HG03103 (cell line): ENCODE measurements around the gene TIMM44.

ENCODE experiments used
- ATAC-seq: cut with Tn5 transposase; IDR thresholded peaks from one replicate; pipeline ENCODE4 v1.9.1; 2021; ENCODE audit warnings: low read depth; ENCODE audit not compliant: unreplicated experiment

The TIMM44 gene

GRCh38 chr19:7943444-7944176 lies at the start of gene TIMM44:
Gene TIMM44 (minus strand): TSS chr19:7943666. CDS start chr19:7943651, 15 bp downstream.
- peak; percentile 96 for ATAC-seq

- ATAC-seq: no peak
Observed at GRCh38 chr19:7992575-7992974, 49.1 kb upstream of the TIMM44 start.

- no peak for ATAC-seq
Observed at GRCh38 chr19:7989071-7989575, 45.7 kb upstream of the TIMM44 start.

GRCh38 chr19:7988307-7988706 lies 44.8 kb upstream of the TIMM44 start:
- no peak for ATAC-seq

- no peak for ATAC-seq
Observed at GRCh38 chr19:7987114-7987768, 43.8 kb upstream of the TIMM44 start.

GRCh38 chr19:7986321-7987113 lies 43.1 kb upstream of the TIMM44 start:
- no peak for ATAC-seq

GRCh38 chr19:7985481-7985911 lies 42.0 kb upstream of the TIMM44 start:
- ATAC-seq: no peak

GRCh38 chr19:7983995-7984837 lies 40.8 kb upstream of the TIMM44 start:
- no peak for ATAC-seq

GRCh38 chr19:7983286-7983950 lies 40.0 kb upstream of the TIMM44 start:
- ATAC-seq: no peak

- ATAC-seq: no peak
Observed at GRCh38 chr19:7982651-7983099, 39.2 kb upstream of the TIMM44 start.

GRCh38 chr19:7982103-7982502 lies 38.6 kb upstream of the TIMM44 start:
- no peak for ATAC-seq

GRCh38 chr19:7981661-7982060 lies 38.2 kb upstream of the TIMM44 start:
- ATAC-seq: no peak

- no peak for ATAC-seq
Observed at GRCh38 chr19:7981199-7981598, 37.7 kb upstream of the TIMM44 start.

- ATAC-seq: no peak
Observed at GRCh38 chr19:7980635-7981121, 37.2 kb upstream of the TIMM44 start.

- ATAC-seq: no peak
Observed at GRCh38 chr19:7980168-7980567, 36.7 kb upstream of the TIMM44 start.

GRCh38 chr19:7979559-7979958 lies 36.1 kb upstream of the TIMM44 start:
- ATAC-seq: no peak

GRCh38 chr19:7979011-7979410 lies 35.5 kb upstream of the TIMM44 start:
- no peak for ATAC-seq

GRCh38 chr19:7978179-7978825 lies 34.8 kb upstream of the TIMM44 start:
- ATAC-seq: no peak

- no peak for ATAC-seq
Observed at GRCh38 chr19:7977723-7978040, 34.2 kb upstream of the TIMM44 start.
